M059J (cell line): ENCODE results near the gene CDK16. TPM values are rescaled to one million over a fixed set of nuclear protein-coding genes. Genes with fewer than 3 reads are reported as not detected.

ENCODE experiments used
- DNase-seq: peaks from one replicate; pipeline ENCODE4 v3.0.0-alpha.2; 2012; ENCODE audit warnings: low read depth
- total RNA-seq: library from RNA; depleted of rRNA; stranded (reverse); fragments of >200 nt; shearing (Covaris generic); gene quantifications from 2 replicates; pipeline ENCODE4 v1.2.3, GENCODE V29; 2014; rRNA removed

CDK16 gene
- 156 and 209 TPM in 2 replicates for total RNA-seq

DNA sequence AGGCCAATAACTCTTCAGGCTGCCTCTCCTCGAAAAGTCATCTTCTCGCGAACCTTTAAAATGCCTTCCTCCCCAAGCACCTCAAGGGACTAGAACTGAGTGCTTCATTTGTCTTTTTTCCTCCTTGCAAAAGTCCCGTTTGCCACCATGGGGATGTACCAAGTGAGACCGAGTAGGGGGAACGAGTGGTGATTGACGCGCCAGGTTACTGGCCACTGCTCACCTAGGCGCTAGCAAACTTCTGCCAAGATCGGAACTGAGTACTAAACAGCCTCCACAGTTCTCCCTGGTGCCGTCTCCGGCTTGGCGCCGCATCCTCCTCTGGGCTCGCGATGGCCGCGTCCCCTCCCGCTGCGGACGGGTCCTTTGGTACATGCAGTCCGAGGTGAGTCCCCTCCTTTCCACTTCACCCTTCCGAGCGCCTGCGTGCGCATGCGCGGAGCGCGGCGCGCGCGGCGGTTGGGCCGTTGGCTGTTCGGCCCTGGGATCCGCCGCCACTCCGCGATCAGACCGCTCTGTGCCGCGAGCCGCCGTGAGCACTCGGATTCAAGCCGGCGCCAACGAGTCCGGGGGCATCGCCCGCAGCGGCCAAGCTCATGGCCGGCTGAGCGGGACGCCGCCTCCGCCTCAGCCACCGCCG lies at the start of gene CDK16:
CDK16 (plus strand) TSS at position 402 of the 640 bp plus-strand sequence. CDS start 4,877 bp downstream, outside the sequence.
- DNase-seq: peak; percentile 79

DNA sequence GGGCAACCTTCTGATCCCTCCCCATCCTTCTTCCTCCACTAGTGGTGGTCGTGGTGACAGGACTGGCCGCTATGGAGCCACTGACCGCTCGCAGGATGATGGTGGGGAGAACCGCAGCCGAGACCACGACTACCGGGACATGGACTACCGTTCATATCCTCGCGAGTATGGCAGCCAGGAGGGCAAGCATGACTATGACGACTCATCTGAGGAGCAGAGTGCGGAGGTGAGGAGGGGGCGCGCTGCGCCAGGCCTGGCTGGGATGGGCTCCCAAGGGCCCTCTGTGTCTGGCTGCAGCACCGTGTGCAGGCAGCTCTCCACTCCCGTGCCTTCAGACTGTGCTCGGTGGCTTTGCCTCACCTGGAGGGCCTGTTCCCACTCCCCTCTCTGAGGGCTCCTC lies 49.2 kb upstream of the CDK16 start:
- no peak for DNase-seq

DNA sequence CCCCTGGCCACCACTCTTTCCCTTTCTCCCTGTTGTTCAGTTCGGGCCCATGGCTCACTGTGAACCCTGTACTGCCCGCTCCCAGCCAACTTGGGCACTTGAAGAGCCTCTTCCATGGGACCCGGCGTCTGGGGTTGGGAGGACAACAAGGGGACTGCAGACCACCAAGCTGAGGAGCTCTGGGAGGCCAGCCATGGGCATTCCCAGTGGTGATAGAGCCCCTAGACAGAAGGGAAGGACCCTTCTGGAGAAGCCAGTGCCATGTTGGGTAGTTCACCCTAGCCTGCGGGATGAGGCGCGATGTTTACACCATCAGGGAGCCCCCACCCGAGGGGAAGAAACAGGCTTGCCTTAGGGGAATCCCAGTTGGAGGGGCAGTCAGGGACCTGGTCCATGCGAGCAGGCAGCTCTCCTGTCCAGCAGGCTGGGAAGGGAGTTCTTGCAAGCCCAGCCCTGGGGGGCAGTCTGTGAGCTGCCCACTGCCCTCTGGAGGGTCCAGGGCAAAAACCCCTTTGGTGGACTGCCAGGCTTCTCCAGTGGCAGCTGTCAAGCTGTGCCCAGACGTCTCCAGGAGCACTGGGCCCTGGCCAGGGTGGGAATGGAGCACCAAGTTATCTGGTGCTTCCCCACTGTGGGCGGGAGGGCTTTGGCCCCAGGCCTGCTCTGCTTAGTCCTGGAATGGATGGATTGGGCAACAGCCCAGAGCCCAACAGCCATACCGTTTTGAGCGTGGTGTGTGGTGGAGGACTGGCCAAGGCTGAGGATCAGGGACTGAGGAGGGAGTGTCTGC lies 48.6 kb upstream of the CDK16 start:
- no peak for DNase-seq

DNA sequence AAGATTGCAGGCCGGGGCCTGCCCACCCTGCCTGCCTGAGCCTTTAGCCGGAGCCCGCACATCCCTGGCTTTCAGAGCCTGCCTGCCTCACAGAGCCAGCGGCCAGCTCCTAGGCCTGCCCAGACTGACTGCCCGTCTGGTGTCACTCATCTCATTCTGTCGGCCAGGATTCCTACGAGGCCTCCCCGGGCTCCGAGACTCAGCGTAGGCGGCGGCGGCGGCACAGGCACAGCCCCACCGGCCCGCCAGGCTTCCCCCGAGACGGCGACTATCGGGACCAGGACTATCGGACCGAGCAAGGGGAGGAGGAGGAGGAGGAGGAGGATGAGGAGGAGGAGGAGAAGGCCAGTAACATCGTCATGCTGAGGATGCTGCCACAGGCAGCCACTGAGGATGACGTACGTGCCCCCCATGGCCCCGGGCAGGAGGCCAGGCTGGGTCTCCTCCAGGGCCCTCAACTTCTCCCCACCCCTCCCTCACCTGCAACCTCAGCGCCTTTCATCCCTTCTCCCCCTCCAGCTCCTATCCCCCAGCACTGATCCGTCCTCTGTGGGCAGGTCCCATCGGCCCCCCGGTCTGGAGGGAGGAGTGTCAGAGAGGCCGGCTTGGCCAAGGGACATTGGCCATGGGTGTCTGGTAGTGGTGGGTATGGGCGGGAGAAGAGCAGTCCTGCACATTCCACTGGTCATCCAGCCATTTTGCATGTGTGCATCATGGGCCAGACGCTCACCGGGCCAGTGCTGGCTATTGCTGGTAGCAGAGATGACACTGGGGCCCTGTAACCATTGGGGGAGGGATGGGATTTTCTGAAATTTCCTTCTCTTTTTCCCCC lies 47.4 kb upstream of the CDK16 start:
- no peak for DNase-seq

DNA sequence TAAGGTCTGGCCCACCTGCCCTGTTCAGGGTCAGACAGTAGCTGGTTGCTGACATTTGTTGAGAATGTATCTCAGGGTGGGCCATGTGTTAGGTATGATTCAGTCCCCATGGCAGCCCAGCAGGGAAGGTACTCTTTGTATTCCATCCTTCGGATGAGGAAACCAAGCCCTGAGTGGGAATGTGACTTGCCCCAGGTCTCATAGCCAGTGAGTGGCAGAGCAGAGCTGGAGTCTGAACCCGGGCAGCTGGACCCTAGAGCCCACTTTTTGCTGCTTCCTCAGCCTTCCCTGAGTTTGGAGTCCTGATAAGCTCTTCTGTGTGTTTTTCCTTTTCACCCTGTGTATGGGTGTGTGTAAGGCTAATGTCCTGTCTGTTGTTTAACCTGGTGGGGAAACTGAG lies 46.5 kb upstream of the CDK16 start:
- DNase-seq: no peak

DNA sequence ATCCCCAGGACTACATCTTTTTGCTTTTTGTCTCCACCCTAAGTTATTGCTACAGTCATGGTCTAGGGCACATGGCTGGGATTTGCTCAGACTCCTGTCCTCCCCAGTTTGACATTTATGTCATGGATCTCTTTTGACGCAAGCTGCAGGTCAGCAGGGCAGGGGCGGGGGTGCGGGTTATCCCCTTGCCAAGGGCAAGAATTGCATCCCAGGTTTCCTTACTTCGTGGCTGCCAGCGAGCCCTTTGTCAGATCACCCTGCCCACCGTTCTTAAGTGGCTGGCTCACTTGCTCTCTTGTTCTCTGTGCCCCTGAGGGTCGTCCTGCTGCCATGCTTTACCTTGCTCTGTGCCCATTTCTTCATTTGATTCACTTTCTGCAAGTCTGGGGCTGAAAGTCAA lies 45.9 kb upstream of the CDK16 start:
- DNase-seq: no peak

DNA sequence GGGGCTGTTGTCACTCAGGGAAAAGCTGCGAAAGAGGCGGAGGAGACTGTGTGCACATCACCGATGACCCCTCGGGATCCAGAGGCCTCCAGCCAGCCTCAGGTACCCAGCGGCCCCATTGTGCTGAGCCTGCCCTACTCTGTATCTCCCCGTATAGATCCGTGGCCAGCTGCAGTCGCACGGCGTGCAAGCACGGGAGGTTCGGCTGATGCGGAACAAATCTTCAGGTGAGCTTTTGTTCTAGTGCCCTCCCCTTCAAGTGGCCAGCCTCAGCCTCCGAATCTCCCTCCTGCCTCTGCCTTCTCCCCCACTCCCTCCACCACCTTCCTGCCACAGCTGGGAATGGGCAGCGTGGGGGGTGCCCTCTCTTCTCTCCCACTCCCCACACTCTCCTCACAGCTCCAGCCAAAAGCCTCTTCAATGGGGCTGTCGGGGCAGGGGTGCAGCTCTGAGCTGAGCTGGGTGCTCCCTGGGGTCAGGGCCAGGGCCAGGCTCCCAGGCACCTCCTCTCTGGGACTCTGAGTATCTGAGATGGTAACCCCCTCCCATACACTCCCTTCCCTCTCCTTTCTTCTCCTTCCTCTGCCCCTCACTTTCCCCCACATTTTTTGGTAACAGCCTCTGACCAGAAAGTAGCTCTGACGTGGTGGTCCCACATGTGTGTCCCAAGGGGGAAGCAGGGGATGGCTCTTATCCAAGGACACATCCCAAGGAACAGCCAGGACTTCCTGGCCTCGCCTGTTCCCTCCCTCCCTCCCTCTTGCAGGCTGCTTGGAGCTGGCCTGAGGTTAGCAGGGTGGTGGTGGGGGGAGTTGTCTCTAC lies 45.3 kb upstream of the CDK16 start:
- no peak for DNase-seq

DNA sequence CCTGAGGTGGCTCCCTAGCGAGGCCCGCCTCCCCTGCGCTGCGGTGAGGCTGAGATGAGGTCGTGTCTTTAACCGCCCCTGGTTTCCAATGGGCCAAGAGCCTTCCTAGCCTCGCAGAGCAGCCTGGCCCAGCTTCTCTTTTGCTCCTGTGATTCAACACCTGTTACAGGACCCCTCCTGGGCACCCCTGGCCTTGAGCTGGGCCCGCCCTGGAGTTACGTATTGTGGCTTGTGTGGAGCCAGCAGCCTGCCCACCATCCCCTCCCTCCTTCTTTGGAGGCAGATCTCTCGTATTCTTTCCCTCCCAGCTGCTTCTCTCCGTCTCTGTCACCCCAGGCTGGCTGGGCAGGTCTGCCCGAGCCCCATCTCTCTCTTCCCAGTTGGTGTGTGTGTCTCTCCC lies 44.1 kb upstream of the CDK16 start:
- DNase-seq: no peak

DNA sequence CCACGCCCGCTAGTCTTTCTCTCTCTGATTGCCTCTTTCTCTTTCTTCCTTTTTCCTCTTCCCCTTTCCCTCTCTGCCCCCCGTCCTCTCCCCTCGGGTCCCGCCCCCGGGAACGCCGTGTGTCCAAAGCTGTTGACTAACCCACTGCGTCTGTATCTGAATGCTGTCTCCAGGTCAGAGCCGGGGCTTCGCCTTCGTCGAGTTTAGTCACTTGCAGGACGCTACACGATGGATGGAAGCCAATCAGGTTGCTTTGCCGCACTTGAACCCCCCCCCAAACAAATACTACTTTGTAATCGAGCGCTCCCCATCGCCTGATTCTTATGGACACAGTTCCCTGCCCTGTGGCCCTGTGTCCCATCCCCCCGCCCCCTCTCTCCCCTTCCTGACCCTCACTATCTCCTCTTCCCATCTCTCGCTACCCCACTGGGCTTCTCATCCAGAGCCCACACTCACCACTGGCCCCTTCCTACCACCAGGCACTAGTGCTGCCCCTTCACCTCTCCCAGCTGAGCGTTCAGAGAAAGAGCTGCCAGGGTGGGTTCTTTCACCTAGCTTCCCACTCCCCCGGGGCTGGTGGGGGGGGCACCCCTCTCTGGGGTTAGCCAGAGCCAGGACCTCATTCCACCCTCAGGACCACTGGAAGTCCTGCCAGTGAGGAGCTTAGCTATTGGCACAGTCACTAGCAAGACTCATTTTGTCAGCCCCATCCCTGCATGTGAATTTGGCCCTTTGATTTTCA lies 43.5 kb upstream of the CDK16 start:
- no peak for DNase-seq

DNA sequence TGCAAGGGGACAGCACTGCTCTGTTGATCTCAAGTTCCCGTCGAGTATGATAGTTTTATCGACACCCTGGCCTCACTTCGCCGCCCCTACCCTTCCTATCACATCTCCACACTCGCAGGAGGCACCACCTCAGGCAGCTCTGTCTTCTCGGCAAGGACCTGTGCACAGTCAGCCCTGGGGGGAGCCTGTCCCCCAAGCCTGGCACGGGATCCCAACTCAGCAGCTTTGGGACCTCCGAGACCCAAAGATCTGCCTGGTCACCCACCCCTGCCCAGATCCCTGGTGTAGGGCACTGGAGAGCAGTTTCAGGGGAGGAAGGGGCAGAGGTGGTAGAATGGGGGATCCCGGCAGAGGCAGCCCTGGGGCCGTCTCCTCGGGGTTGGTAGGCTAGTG lies 42.9 kb upstream of the CDK16 start:
- DNase-seq: no peak

DNA sequence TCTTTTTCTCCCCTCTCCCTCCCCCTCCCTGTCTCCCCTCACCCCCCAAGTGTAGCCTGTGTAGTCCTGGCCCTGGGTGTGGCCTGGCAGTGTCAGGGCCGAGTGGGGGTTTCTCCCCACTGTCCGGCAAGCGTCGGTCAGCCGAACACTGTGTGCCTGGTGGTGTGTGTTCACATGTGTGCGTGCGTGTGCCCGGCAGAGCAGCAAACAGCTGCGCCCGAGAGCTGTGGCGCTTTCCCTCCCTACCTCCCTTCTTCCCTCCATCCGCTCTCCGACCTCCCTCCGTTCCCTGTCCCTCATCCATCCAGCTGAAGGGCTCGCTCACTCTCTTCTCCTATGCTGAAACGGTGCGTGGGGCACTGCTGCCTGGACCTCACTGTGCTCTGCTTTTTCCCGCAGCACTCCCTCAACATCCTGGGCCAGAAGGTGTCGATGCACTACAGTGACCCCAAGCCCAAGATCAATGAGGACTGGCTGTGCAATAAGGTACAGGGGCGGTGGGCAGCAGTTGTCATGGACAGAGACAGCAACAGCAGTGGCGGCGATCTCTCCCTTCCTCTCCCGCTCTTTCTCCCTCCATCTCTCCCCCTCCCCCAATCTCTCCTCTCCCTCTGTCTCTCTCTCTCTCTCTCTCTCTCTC lies 42.3 kb upstream of the CDK16 start:
- no peak for DNase-seq

DNA sequence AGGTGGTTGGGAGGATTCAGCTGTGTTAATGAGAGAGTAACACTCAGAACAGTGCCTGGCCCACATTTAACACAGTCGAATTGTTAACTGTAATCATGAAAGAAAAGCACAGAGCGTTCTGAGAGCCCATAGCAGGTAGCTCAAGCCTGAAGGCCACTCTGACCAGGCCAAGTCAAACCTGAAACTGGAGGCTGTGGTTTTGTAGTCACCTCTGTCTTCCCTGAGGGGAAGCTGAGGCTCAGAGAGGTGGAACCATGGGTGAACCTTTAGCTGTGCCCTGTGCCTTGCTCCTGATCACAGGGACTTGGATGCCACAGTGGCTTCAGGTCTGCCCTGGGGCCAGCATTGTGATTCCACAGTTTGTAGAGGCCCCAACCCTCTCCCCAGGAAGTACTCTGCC lies 41.4 kb upstream of the CDK16 start:
- DNase-seq: no peak

DNA sequence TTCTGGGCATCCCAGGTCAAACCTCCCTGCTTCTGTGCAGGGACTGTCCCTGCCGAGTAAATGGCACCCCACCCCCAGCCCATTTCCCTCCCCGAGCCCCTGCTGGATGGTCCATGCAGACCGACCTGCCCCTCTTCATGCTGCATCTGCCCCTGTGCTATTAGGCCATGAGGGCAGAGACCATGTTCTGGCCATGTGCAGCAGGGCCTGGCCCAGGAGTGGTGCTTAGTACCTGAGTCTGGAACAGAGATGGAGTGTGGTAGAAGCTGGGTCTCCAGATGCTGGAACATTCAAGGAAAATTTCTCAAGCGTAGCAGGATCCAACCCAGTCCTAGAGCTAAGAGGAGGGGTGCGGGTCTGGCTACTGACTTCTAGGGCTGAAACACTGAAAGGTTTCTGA lies 40.1 kb upstream of the CDK16 start:
- DNase-seq: no peak

DNA sequence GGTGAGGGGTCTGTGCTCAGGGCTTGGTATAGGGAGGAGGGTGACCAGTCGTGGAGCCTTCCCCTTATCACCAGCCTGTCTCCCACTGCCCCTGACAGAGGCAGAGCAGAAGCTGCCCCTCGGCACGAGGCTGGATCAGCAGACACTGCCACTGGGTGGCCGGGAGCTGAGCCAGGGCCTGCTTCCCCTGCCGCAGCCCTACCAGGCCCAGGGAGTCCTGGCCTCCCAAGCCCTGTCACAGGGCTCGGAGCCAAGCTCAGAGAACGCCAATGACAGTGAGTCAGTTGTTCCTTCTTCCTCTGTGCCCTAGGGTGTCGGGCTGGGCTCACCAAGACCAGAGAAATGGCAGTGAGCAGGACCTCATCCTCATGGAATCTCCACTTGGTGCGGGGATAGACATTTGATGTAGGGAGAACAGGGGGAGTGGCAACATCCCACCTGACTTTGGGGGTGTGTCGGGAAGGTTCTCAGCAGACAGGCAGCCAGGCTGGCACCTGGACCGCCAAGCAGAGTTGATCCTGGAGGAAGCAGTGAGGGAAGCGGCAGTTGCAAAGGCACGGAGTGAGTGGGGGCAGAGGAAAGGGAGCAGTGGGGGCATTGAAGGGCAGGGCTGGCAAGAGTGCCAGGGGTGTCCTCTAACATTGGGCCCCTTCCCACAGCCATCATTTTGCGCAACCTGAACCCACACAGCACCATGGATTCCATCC lies 39.1 kb upstream of the CDK16 start:
- peak; percentile 83 for DNase-seq

DNA sequence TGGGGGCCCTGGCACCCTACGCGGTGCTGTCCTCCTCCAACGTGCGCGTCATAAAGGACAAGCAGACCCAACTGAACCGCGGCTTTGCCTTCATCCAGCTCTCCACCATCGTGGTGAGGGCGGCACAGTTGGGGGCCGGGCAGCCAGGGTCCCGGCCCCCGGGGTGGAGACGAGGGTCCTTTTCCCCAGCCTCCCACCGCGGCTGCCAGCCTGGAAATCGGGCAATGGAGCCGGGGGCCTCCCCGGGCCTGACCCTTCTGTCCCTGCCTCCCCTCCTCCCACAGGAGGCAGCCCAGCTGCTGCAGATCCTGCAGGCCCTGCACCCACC lies 38.6 kb upstream of the CDK16 start:
- DNase-seq: no peak

DNA sequence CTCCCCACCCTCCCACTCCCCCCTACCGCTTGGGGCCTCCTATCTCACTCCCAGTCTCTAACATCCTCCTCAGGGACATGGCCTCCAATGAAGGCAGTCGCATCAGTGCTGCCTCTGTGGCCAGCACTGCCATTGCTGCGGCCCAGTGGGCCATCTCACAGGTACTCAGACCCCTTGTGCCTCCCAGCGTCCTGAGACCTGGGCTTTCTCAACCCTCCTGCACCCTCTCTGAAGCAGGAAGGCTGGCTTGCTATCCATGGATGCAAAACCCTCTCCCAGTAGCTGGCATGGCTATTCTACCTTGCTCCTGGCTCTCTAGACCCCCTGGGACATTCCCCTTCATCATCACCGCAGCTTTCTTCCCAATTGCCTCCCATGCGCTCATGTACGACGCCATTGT lies 38.1 kb upstream of the CDK16 start:
- no peak for DNase-seq

DNA sequence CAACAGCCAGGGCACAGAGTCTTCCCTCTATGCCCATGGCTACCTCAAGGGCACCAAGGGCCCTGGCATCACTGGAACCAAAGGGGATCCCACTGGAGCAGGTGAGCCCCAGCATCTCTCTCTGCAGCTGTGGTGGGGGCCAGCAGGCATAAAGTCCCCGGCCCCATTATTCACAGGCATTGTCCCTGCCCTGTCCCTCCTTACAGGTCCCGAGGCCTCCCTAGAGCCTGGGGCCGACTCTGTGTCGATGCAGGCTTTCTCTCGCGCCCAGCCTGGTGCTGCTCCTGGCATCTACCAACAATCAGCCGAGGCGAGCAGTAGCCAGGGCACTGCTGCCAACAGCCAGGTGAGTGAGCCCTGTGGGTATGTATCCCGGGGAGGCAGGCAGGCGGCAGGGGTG lies 37.2 kb upstream of the CDK16 start:
- DNase-seq: no peak

DNA sequence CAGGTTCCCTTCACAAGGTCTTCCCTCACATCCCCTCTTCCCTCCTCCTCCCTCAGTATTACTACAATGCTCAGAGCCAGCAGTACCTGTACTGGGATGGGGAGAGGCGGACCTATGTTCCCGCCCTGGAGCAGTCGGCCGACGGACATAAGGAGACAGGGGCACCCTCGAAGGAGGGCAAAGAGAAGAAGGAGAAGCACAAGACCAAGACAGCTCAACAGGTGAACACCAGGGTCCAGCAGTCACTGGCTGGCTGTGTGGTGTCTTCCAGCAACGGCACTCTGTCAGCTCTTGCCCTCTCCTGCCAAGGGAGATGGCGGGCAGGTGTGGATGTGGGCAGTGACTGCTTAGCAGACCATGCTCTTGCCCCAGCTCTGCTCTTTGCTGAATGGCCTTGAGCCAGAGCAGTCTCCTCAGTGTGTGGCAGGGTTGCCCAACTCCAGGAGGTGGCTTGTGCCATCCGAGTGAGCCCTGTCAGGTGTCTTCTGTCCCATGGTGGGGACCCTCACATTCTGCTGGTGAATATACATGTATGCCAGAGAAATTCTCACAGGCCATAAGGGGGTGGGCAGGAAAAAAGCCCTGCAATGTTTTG lies 36.3 kb upstream of the CDK16 start:
- DNase-seq: no peak

DNA sequence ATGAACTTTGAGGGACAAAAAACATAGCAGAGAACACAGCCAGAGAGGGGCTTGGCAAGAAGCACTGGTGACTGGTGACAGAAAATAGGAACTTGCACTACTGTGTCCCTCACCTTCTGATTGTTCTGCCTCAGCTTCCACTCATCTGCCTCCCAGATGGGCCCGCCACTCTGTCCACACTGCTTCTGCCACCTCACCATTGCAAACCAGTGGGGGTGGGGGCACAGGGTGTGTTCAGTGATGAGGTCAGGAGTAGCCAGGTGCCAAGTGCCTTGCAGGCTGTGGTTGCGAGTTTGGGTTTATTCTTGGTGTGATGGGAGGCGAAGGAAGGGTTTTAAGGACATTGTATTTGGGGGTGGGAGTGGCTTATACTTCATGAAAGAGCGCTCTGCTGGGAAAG lies 34.0 kb upstream of the CDK16 start:
- DNase-seq: no peak

DNA sequence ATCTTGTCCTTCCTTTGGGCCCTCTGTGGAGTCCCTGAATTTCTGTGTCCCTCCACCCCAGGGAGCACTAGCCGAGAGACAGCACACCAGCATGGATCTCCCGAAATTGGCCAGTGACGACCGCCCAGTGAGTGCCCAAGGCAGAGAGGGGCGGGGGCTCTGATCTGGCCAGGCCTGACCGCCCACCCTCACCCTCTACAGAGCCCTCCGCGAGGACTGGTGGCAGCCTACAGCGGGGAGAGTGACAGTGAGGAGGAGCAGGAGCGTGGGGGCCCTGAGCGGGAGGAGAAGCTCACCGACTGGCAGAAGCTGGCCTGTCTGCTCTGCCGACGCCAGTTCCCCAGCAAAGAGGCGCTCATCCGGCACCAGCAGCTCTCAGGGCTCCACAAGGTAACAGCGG lies 33.2 kb upstream of the CDK16 start:
- no peak for DNase-seq
